Measurements from ENCODE around the gene ASB9. TPM values are rescaled to one million over a fixed set of nuclear protein-coding genes. Genes with fewer than 3 reads are reported as not detected.

Gene ASB9
- total RNA-seq, 2 experiments from 2014 or later: not detected

DNA sequence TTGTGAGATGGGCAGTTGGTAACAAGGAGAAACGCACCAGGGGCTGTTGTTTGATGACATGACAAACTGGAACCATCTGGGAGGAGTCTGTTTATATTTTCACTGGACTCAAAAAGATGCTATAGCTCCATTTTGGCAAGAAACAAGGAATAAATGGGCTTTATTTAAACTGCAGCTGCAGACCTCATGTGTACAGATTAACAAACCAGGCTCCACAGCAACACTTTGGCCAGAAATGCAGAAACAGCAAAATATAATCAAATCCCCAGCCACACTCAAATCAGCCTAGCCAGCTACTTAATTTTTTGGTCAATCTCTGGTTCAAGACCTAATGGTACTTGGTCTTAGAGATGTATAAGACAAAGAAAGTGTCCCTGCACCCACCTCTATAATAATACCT, 52.7 kb downstream of the ASB9 start:
- DNase-seq (ENCODE audit: low spot score): no peak
- Histone ChIP-seq H3K79me2 (ENCODE audit: insufficient read depth, low read depth, low read length) (no peaks in the 10 kb centered on the region), H3K4me1 (ENCODE audit: insufficient read depth, low read length, poor library complexity, severe bottlenecking) (no peaks in the 10 kb centered on the region), H3K4me2 (ENCODE audit: low read length) (no peak overlapping the region), H3K4me3 (ENCODE audit: low read depth, low read length, poor library complexity, severe bottlenecking) (no peak overlapping the region), H3K36me3 (ENCODE audit: insufficient read depth, low read length) (no peaks in the 10 kb centered on the region), H2AFZ (ENCODE audit: low read length) (no peak overlapping the region), H3K9me2 (ENCODE audit: insufficient read depth, low read length) (no peaks in the 10 kb centered on the region), H3K9me3 (ENCODE audit: low read length) (no peaks in the 10 kb centered on the region), H3K27ac (ENCODE audit: low read depth, low read length, poor library complexity, severe bottlenecking) (no peak overlapping the region), H4K20me1 (ENCODE audit: insufficient read depth, low read length) (no peaks in the 10 kb centered on the region)
- POLR2A ChIA-PET: no interaction called here
- CTCF ChIA-PET (ENCODE audit: unreplicated experiment): no interaction called here
- no peak for TF ChIP-seq EZH2phosphoT487 (IDR thresholded peaks at IDR 0.05; ENCODE audit: borderline replicate concordance, low read depth, low read length)
- TF ChIP-seq, protein P1, sequence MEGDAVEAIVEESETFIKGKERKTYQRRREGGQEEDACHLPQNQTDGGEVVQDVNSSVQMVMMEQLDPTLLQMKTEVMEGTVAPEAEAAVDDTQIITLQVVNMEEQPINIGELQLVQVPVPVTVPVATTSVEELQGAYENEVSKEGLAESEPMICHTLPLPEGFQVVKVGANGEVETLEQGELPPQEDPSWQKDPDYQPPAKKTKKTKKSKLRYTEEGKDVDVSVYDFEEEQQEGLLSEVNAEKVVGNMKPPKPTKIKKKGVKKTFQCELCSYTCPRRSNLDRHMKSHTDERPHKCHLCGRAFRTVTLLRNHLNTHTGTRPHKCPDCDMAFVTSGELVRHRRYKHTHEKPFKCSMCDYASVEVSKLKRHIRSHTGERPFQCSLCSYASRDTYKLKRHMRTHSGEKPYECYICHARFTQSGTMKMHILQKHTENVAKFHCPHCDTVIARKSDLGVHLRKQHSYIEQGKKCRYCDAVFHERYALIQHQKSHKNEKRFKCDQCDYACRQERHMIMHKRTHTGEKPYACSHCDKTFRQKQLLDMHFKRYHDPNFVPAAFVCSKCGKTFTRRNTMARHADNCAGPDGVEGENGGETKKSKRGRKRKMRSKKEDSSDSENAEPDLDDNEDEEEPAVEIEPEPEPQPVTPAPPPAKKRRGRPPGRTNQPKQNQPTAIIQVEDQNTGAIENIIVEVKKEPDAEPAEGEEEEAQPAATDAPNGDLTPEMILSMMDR (conservative IDR thresholded peaks at IDR 0.05; ENCODE audit: low read length): no peak
- intact Hi-C loops (cut with micrococcal nuclease; ENCODE audit: unreplicated experiment): no loop called here
- no TSS peak for BruUV-seq (replicated peaks)

DNA sequence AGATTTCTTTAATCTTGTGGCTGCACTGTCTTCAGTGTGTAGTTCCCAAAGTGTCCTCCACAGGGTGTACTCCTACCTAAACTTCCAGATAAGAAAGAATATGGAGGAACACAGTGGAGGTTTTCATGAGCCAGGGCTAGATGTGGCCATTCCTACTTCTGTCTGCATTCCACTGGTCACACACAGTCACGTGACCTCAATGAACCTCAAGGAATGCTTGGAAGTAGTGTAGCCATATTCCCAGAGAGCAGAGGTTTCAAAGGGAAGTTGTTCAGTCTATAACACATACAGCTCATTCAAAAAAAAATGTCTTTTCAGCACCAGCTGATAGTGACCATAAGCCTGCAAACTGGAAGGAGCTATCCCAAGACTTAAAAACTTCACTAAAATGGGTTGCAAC, 53.6 kb downstream of the ASB9 start:
- intact Hi-C loops (cut with micrococcal nuclease; ENCODE audit: unreplicated experiment): no loop called here
- Histone ChIP-seq H2AFZ (ENCODE audit: low read length) (no peak overlapping the region), H3K27ac (ENCODE audit: low read depth, low read length, poor library complexity, severe bottlenecking) (no peak overlapping the region), H3K79me2 (ENCODE audit: insufficient read depth, low read depth, low read length) (no peaks in the 10 kb centered on the region), H3K36me3 (ENCODE audit: insufficient read depth, low read length) (no peaks in the 10 kb centered on the region), H3K4me2 (ENCODE audit: low read length) (no peak overlapping the region), H4K20me1 (ENCODE audit: insufficient read depth, low read length) (no peaks in the 10 kb centered on the region), H3K9me3 (ENCODE audit: low read length) (no peaks in the 10 kb centered on the region), H3K9me2 (ENCODE audit: insufficient read depth, low read length) (no peaks in the 10 kb centered on the region), H3K4me3 (ENCODE audit: low read depth, low read length, poor library complexity, severe bottlenecking) (no peak overlapping the region), H3K4me1 (ENCODE audit: insufficient read depth, low read length, poor library complexity, severe bottlenecking) (no peaks in the 10 kb centered on the region)
- CTCF ChIA-PET (ENCODE audit: unreplicated experiment): no interaction called here
- no TSS peak for BruUV-seq (replicated peaks)
- POLR2A ChIA-PET: no interaction called here
- TF ChIP-seq, protein P1 (conservative IDR thresholded peaks at IDR 0.05; ENCODE audit: low read length): no peak
- TF ChIP-seq EZH2phosphoT487 (IDR thresholded peaks at IDR 0.05; ENCODE audit: borderline replicate concordance, low read depth, low read length): no peak
- DNase-seq (ENCODE audit: low spot score): no peak

DNA sequence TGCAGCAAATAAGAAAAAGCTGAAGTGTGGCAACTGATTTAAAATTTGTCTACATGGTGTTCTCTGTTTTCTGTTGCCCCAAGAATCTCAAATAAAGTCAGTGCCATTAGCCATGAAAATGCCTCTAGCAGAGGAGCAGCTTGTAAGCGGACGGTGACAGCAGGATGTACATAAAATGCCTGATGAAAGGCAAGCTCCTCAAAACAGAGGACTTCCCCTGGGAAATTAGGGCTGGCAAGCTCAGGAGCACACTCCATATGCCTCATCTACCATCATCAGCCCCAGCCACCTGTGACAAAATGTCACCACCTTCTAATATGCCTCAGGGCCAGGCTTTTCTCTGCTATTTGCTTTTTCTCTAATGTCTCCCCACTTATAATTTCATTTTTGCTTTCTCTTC, 54.5 kb downstream of the ASB9 start:
- Histone ChIP-seq H3K4me2 (ENCODE audit: low read length) (no peak overlapping the region), H3K79me2 (ENCODE audit: insufficient read depth, low read depth, low read length) (no peaks in the 10 kb centered on the region), H3K4me1 (ENCODE audit: insufficient read depth, low read length, poor library complexity, severe bottlenecking) (no peaks in the 10 kb centered on the region), H2AFZ (ENCODE audit: low read length) (no peak overlapping the region), H4K20me1 (ENCODE audit: insufficient read depth, low read length) (no peaks in the 10 kb centered on the region), H3K27ac (ENCODE audit: low read depth, low read length, poor library complexity, severe bottlenecking) (no peak overlapping the region), H3K4me3 (ENCODE audit: low read depth, low read length, poor library complexity, severe bottlenecking) (no peak overlapping the region), H3K9me2 (ENCODE audit: insufficient read depth, low read length) (no peaks in the 10 kb centered on the region), H3K9me3 (ENCODE audit: low read length) (no peaks in the 10 kb centered on the region), H3K36me3 (ENCODE audit: insufficient read depth, low read length) (no peaks in the 10 kb centered on the region)
- ChIA-PET CTCF (ENCODE audit: unreplicated experiment) (no interaction called here), POLR2A (no interaction called here)
- BruUV-seq (replicated peaks): no TSS peak
- no peak for DNase-seq (ENCODE audit: low spot score)
- intact Hi-C loops (cut with micrococcal nuclease; ENCODE audit: unreplicated experiment): no loop called here
- TF ChIP-seq, protein P1 (conservative IDR thresholded peaks at IDR 0.05; ENCODE audit: low read length): no peak
- no peak for TF ChIP-seq EZH2phosphoT487 (IDR thresholded peaks at IDR 0.05; ENCODE audit: borderline replicate concordance, low read depth, low read length)
